Neural cell (in vitro differentiated cells): ENCODE data around the gene BABAM2.

ENCODE experiments used
- CTCF ChIP-seq: fragments of 450-650 bp; IDR thresholded peaks from 2 replicates; pipeline ENCODE4 v1.5.1; 2014; ENCODE audit warnings: antibody characterized with exemption, mild to moderate bottlenecking, moderate library complexity; ENCODE audit not compliant: poor library complexity, severe bottlenecking
- MXI1 ChIP-seq: fragments of 450-650 bp; conservative IDR thresholded peaks from 2 replicates; pipeline ENCODE4 v1.6.1; 2014; ENCODE audit warnings: antibody characterized with exemption, mild to moderate bottlenecking; ENCODE audit not compliant: poor library complexity, severe bottlenecking
- POLR2AphosphoS5 ChIP-seq: IDR thresholded peaks from 2 replicates; pipeline ENCODE4 v1.6.1; 2012
- REST ChIP-seq: IDR thresholded peaks from 2 replicates; pipeline ENCODE4 v1.6.1; 2012; ENCODE audit warnings: borderline replicate concordance
- SMC3 ChIP-seq: fragments of 450-650 bp; conservative IDR thresholded peaks from 2 replicates; pipeline ENCODE4 v1.6.1; 2014; ENCODE audit warnings: antibody characterized with exemption, mild to moderate bottlenecking, moderate library complexity; ENCODE audit not compliant: poor library complexity

GRCh38 chr2:27893006-27893405 lies 2.5 kb downstream of the BABAM2 start:
- no peak for TF ChIP-seq CTCF
- no peak for TF ChIP-seq REST
- no peak for TF ChIP-seq POLR2AphosphoS5
- TF ChIP-seq MXI1: no peak
- TF ChIP-seq SMC3: no peak
